Activated CD8-positive, alpha-beta memory T cell treated with anti-CD3 and anti-CD28 coated beads, Interleukin-2, amount 50 U/mL, for 1 hour (primary cell): Measurements from ENCODE around the gene EIPR1.

Experiments
- DNase-seq: peaks from one replicate; pipeline ENCODE4 v3.0.0-alpha.2; 2020; ENCODE audit errors: extremely low read depth

Gene EIPR1

DNA sequence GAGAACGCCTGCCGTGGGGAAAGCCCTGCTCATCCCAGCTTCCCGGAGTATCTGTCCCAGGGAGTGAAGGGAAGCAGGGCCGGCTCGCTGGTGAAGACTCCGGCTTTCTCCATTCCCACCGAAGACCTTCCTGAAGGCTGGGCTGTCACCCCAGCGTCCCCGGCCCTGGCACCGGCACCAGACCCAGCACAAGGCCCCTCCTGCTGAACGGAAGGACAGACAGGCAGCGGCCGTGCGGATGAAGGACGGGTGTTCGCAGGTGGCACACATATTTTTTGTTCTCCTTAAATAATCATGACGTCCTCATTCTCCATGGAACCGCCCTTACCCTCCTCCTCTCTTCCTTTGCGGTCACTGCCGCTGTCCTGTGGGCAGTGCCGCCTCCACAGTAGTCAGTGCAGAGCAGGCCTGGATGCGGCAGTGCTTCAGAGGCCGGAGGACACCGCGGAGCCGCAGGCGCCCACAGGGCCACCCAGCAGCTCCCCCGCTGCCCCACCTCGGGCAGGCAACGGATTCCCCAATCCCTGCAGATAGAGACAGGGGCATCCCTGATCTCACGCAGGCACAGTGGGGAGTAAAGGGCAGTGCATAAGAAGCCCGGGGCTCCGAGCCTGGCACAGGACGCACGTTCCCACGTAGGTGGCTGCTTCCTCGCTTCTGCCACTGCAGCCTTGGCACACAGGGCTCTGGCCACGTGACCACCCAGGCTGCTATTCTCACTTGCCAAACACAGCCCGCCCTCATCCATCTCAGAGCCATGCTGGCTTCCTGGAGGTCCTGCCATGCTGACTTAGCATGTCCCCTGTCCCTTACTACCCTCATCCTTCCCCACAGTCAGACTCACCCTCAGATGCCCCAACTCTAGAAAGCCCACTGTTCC is 229.7 kb downstream of the EIPR1 start:
- no peak for DNase-seq

DNA sequence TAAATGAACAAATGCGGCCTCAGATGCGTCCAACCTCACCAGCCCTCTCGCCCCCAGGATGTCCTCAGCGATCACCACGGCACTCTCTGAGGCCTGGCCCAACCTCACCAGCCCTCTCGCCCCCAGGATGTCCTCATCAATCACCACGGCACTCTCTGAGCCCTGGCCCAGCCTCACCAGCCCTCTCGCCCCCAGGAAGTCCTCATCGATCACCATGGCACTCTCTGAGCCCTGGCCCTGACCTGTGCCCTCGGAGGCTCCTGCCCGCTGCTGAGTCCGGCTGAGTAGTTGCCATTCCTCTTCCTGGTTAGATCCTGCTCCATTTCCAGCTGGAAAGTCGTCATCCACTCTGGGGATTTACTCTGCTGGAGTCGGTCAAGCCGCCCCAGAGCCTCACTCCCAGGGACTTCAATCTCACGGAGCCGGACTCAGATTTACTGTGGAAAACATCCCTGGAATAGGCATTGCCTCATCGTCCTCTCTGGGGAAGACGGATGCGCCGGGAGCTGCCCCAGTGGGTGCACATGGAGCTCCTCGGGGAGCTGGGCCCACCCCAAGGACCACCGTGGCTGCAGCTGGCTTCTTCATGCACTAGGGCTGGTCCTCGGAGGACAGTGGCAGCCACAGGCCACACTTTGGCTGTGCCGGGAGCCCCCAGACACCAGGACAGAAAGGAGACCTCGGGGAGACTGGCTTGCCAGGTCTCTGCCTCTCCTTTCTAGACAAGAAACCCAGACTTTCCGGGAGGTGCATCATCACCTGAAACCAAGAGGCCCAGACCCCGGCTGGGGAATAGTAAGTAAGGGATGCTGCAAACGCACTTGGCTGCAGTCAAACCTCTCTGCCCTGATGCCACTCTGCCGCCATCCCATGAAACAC is 230.6 kb downstream of the EIPR1 start:
- no peak for DNase-seq

DNA sequence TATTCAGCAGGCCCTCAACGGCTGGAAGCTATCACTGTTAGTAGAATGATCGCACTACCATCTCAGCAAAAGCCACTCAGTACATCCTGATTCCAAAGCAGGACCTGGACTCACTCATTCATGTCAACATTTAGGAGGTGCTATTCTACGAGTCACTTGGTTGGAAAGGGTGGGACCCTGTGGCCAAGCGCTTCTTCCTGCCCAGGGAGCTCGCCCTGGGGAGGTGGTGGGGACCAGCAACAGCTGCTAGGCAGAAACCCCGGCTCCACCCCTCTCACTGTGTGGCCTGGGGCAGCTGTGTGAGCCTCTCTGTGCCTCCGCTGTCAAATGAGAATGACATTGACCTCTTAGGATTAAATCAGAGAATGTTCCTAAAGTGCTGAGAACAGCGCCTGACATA is 231.4 kb downstream of the EIPR1 start:
- no peak for DNase-seq

DNA sequence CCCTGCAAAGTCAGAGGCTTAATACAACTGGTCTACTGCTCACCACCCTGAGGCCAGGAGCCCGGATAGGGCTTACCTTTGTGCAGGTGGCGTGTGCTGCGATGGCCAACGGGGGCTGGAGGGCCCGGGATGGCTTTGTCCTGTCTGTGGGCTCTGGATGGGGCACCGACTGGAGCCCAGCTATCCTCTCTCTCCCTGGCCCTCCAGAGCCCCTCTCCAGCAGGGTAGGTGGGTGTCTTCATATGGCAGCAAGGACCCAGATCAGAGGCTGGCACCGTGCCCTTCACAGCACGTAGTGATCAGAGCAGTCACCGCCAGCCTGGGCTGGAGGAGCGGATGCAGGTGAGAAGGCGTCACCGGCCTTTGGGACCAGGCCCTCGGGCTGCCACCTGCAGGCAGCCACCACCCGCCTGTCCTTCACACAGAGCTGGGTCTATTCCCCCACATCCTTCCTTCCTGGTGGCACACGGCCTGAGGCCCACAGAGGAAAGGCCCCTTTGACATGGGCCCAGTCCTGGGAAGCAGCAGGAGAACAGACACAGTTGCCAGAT is 232.1 kb downstream of the EIPR1 start:
- DNase-seq: no peak

DNA sequence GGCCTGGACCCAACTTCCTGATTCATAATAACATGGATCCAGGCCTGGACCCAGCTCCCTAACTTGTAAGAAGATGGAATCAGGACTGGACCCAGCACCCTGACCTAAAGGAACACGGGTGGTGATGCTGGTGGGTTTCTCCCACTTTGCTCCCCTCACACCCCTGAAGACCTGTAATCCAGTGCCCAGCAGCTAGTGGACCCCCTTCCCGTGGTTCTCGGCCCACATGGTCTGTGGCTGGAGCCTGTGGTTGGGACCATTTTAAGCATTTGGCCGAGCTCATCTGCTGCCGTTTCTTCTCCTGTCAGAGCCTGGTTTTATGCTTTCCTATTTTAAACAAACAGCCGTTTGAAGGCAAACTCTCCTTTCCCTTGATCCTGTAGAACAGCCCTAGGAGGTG is 232.8 kb downstream of the EIPR1 start:
- DNase-seq: no peak

DNA sequence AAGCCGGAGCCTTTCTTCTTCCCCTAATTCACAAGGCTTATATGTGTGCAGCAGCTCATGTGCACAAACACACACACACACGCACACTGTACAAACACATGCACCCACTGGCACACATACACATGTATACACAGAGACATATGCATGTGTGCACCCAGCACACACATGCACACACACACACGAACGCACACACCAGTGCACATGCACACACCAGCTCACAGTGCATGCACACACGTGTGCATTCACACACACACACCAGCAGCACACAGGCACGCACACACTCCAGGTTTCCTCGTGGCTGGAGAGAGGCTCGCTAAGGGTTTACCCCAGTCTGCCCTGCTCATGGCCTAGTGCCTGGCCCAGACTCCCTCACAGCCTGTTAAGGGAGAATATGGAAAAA is 234.0 kb downstream of the EIPR1 start:
- DNase-seq: no peak

DNA sequence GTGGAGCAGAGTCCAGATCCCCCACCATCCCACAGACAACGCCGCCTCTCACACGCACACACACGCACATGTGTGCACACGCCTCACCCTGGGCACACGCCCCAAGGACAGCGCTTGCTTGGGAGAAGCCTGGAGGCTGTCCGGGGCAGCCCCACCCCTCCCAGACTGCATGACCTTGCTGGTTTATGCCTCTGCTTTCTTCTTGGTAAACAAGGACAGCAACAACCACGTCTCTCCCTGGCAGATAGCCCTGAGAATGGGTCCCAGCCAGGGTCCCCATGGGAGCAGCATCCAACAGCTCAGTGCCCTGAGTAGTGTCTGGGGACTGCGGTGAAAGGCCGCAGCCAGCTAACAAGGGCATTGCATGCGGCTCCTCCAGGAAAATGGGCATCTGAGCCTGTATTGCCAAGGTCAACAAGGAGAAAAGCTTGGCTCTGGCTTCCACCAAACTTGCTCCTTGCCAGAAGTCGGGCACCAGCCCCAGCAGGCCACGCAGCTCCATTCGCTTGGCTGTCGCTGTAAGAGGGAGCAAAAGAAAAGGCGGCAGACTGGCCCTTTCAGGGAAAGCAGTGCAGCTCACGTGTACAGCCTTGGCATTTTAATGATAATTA is 234.6 kb downstream of the EIPR1 start:
- DNase-seq: no peak

DNA sequence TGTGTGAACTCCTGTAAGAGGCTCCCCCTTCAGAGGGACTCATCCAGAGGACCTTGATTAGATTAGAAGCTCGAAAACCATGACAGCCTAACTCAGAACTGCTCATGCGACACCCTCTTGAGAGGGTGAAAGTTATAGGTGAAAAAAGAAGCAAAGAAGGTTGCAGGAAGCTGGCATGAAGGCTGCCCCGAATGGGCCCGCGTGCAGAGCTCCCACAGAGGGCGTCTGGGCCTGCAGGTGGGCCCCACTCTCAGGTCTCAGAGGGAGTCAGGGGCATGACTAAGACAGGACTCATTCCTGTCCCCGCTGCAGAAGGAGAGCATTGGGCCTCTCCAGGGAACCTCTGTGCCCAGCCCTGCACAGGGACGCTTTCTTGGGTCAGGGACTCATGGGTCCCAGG is 235.4 kb downstream of the EIPR1 start:
- DNase-seq: no peak

DNA sequence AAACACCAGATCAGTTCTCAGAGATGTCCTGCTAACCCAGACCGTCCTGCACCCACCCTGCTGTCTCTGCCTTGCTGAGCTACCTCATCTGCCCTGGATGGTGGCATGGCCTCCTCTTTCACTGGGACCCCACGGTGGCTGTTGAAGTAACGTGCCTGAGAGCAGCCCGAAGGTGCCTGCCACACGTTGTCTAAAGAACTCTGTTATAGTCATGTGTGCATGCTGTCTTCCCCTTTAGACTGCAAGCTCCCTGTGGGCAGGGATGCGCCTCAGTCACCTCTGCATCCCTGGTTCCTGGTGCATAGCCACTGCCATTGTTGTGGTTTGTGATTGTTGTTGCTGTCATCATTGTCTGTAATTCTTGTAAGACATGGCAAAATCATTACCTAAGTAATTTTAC is 235.9 kb downstream of the EIPR1 start:
- no peak for DNase-seq

DNA sequence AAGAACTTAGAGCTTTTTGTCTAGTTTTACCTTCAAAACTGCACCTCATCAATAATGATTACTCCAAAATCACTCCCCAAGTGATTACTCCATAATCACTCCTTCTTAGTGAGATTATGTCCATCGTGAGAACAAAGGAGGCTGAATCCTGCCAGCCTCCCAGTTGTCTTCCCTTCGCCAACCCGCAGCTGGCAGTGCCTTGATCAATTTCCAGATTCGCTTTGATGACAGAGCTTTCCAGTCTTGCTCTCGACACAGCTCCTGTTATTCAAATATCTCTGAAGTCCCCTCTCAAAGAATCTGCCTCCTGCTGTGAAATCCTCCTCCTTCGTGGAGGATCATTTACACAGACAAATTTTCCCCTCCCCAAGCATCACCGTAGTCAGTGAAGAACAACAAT is 237.7 kb downstream of the EIPR1 start:
- DNase-seq: no peak
